Activated naive CD8-positive, alpha-beta T cell treated with anti-CD3 and anti-CD28 coated beads, Interleukin-2, amount 50 U/mL, for 24 hours (primary cell): ENCODE measurements around the gene TFG.

Experiments used
- ATAC-seq: fragments of 150-1000 bp; cut with Tn5 transposase; one replicate; pipeline ENCODE4 v1.10.0; 2021
- DNase-seq: peaks from one replicate; pipeline ENCODE4 v3.0.0; 2021
- H3K27ac Mint-ChIP-seq: one replicate; pipeline ENCODE4 v1.8.0; 2021; ENCODE audit warnings: mild to moderate bottlenecking, mixed read lengths
- H3K27me3 Mint-ChIP-seq: one replicate; pipeline ENCODE4 v1.8.0; 2021; ENCODE audit warnings: mixed read lengths
- H3K36me3 Mint-ChIP-seq: one replicate; pipeline ENCODE4 v1.8.0; 2021; ENCODE audit warnings: low read depth, mixed read lengths
- H3K4me1 Mint-ChIP-seq: one replicate; pipeline ENCODE4 v1.8.0; 2021; ENCODE audit warnings: mixed read lengths
- H3K4me3 Mint-ChIP-seq: one replicate; pipeline ENCODE4 v1.8.0; 2021; ENCODE audit warnings: mild to moderate bottlenecking, moderate library complexity, mixed read lengths
- H3K9me3 Mint-ChIP-seq: one replicate; pipeline ENCODE4 v1.8.0; 2021; ENCODE audit warnings: mixed read lengths

Gene TFG

DNA sequence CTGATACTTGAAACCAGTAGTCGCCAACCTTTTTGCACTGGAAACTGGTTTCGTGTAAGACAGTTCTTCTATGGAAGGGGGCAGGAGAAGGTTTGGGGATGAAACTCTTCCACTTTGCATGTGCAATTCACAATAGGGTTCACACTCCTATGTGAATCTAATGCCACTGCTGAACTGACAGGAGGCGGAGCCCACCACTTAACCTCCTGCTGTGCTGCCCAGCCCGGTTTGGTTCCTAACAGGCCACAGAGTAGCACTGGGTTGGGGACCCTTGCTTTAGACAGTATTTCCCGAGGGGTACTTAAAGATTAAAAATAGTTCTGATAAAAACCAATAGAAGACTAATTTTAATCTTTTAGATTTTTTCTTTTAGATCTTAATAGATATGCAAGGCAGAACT, 11.1 kb downstream of the TFG start:
- no peaks in the 10 kb centered on the region for H3K9me3 Mint-ChIP-seq
- H3K4me3 Mint-ChIP-seq = no peak overlapping the region
- DNase-seq (no peak), ATAC-seq (no peak)
- H3K36me3 Mint-ChIP-seq = peaks cover 63% of the 10 kb centered on the region
- peaks cover 28% of the 10 kb centered on the region for H3K4me1 Mint-ChIP-seq
- no peaks in the 10 kb centered on the region for H3K27me3 Mint-ChIP-seq
- H3K27ac Mint-ChIP-seq = no peak overlapping the region

DNA sequence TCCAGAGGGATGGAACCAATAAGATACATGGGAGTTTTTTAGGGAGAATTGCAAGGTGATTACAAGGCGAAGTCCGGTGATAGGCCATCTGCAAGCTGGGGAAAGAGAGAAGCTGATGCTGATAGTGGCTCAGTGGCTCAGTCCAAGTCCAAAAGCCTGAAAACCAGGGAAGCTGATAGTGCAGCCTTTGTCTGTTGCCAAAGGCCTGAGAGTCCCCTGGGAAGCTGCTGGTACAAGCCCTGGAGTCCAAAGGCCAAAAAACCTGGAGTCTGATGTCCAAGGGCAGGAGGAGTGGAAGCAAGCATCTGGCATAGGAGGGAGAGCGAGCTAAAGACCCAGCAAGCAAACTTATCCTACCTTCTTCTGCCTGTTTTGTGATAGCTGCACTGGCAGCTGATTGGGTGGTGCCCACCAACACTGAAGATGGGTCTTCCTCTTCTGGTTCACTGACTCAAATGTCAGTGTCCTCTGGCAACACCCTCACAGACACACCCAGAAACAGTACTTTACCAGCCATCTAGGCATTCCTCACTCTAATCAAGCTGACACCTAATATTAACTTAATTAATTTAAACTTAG, 16.7 kb downstream of the TFG start:
- peaks cover 48% of the 10 kb centered on the region for H3K36me3 Mint-ChIP-seq
- DNase-seq (no peak), ATAC-seq (no peak)
- no peak overlapping the region for H3K27ac Mint-ChIP-seq
- H3K9me3 Mint-ChIP-seq = no peaks in the 10 kb centered on the region
- H3K4me3 Mint-ChIP-seq = no peak overlapping the region
- H3K4me1 Mint-ChIP-seq = no peaks in the 10 kb centered on the region
- no peaks in the 10 kb centered on the region for H3K27me3 Mint-ChIP-seq

DNA sequence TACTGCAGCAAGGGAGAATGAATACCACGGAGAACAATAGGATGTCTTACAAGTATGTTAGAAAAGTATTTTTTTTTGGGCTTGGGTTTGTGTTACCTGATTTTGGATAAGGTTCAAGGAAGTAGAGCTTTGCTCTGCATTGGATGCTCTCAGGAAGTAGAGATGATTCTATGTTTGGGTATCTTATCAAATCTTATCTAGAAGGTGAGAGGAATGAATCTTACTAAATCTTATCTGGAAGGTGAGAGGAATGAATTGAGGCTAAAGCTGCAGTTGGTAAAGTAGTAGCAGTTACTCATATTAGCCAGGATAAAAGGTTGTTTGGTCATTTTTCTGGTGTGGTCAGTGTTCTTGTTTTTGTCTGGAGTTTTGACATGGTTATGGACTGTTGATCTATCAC, 17.4 kb downstream of the TFG start:
- H3K27me3 Mint-ChIP-seq = no peaks in the 10 kb centered on the region
- ATAC-seq = no peak
- H3K4me1 Mint-ChIP-seq = no peaks in the 10 kb centered on the region
- H3K9me3 Mint-ChIP-seq = no peaks in the 10 kb centered on the region
- no peak overlapping the region for H3K4me3 Mint-ChIP-seq
- peaks cover 46% of the 10 kb centered on the region for H3K36me3 Mint-ChIP-seq
- no peak overlapping the region for H3K27ac Mint-ChIP-seq
- DNase-seq = no peak

GRCh38 chr3:100730524-100730923, 21.2 kb downstream of the TFG start:
- Mint-ChIP-seq H3K27me3 (no peaks in the 10 kb centered on the region), H3K36me3 (peaks cover 48% of the 10 kb centered on the region), H3K27ac (no peak overlapping the region), H3K4me1 (no peaks in the 10 kb centered on the region), H3K4me3 (no peak overlapping the region), H3K9me3 (no peaks in the 10 kb centered on the region)
- DNase-seq (no peak), ATAC-seq (no peak)

DNA sequence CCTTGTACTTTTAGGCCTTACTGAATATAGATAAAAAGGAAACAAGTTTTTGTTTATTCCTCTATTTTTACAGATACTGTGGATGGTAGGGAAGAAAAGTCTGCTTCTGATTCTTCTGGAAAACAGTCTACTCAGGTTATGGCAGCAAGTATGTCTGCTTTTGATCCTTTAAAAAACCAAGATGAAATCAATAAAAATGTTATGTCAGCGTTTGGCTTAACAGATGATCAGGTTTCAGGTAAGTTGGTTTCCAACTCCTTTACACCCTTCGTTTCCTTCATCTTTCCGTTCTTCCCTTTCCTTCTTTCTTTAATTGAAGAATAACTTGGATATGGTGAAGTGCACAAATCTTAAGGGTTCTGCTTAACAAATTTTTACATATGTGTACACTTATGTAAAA, 23.1 kb downstream of the TFG start:
- no peaks in the 10 kb centered on the region for H3K27me3 Mint-ChIP-seq
- ATAC-seq = no peak
- H3K36me3 Mint-ChIP-seq = peaks cover 55% of the 10 kb centered on the region
- DNase-seq = no peak
- H3K4me1 Mint-ChIP-seq = no peaks in the 10 kb centered on the region
- H3K4me3 Mint-ChIP-seq = no peak overlapping the region
- no peaks in the 10 kb centered on the region for H3K9me3 Mint-ChIP-seq
- H3K27ac Mint-ChIP-seq = no peak overlapping the region

DNA sequence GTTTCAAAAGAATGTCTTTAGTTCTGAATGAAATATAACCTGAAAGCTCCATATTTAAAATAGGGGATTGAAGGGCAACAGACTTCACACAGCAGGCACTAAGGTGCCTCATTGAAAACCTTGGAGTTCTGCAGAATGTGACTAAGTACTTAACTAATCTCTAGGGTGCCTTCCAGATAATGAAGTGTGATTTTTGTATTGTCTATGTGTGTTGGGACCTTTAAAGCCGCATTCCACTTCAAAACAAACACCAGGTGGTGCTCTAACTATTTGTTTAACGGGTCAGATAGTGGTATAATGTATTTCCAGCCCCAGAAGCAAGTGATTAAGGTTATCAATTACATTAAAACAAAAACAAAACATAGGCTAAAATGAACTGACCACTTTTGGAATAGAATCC, 28.0 kb downstream of the TFG start:
- ATAC-seq (no peak), DNase-seq (no peak)
- Mint-ChIP-seq H3K27ac (no peak overlapping the region), H3K9me3 (no peaks in the 10 kb centered on the region), H3K4me3 (no peak overlapping the region), H3K4me1 (peaks cover 11% of the 10 kb centered on the region), H3K27me3 (no peaks in the 10 kb centered on the region), H3K36me3 (peaks cover 50% of the 10 kb centered on the region)

GRCh38 chr3:100740207-100740606, 30.9 kb downstream of the TFG start:
- H3K4me1 Mint-ChIP-seq = peaks cover 11% of the 10 kb centered on the region
- H3K36me3 Mint-ChIP-seq = peaks cover 48% of the 10 kb centered on the region
- no peak overlapping the region for H3K27ac Mint-ChIP-seq
- DNase-seq (no peak), ATAC-seq (peak; percentile 98)
- H3K4me3 Mint-ChIP-seq = no peak overlapping the region
- H3K9me3 Mint-ChIP-seq = no peaks in the 10 kb centered on the region
- H3K27me3 Mint-ChIP-seq = no peaks in the 10 kb centered on the region

DNA sequence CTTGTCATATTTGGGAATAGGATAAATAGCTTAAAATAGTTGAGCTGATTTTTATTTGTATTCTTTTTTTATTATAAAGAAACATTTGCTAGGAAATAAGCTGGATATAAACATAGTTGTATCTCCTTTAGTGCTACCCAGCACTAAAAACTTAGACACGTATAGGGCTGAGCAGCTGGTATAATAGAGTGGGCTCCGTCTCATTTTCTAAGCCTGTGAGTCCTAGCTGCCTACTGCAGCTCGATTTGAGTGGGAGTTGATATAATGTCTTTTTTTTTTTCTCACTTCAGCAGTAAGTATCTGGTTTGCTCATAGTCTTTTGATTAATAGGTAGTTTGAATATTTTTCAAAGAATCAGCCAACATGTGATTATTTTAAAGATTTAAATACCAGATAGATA, 34.2 kb downstream of the TFG start:
- no peaks in the 10 kb centered on the region for H3K9me3 Mint-ChIP-seq

DNA sequence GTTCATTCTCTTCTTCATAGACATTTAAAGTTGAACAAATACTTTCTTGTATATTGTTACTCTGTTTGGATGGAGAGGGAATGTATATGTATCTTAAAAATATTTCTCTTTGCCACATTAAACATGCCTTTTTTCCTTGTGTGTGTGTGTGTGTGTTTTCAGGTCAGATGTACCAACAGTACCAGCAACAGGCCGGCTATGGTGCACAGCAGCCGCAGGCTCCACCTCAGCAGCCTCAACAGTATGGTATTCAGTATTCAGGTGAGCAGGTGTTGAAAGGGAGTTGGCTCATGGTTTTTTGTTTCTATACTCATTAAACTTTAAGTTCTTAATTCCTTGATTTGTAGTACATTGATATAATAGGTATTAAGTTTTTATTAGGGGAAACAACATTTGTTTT, 35.4 kb downstream of the TFG start:
- Mint-ChIP-seq H3K4me3 (no peak overlapping the region), H3K4me1 (peaks cover 9% of the 10 kb centered on the region), H3K27ac (no peak overlapping the region), H3K9me3 (no peaks in the 10 kb centered on the region), H3K27me3 (no peaks in the 10 kb centered on the region), H3K36me3 (peaks cover 58% of the 10 kb centered on the region)
- ATAC-seq (no peak), DNase-seq (no peak)

More for the DNA sequence above, 34.2 kb downstream of the TFG start:
- H3K27ac Mint-ChIP-seq = no peak overlapping the region
- peaks cover 53% of the 10 kb centered on the region for H3K36me3 Mint-ChIP-seq
- no peak overlapping the region for H3K4me3 Mint-ChIP-seq
- H3K4me1 Mint-ChIP-seq = peaks cover 11% of the 10 kb centered on the region
- no peaks in the 10 kb centered on the region for H3K27me3 Mint-ChIP-seq
- ATAC-seq (no peak), DNase-seq (no peak)

DNA sequence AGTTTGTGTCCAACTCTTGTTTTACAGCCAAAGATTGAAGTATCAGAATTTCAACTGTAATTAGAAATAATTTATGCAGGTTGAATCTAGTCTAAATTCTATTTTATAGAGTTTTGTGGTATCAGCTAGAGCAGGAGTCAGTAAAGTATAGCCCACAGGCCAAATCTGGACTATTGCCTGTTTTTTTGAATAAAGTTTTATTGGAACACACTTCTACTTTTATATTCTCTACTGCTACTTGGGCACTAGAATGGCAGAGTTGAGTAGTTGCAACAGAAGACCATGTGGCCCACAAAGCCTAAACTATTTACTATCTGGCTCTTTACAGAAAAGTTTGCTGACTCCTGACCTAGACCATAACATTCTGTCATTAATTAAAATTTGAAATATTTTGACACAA, 36.3 kb downstream of the TFG start:
- no peak for DNase-seq
- H3K27me3 Mint-ChIP-seq = no peaks in the 10 kb centered on the region
- H3K27ac Mint-ChIP-seq = no peak overlapping the region
- H3K4me3 Mint-ChIP-seq = no peak overlapping the region
- no peaks in the 10 kb centered on the region for H3K9me3 Mint-ChIP-seq
- H3K36me3 Mint-ChIP-seq = peaks cover 56% of the 10 kb centered on the region
- H3K4me1 Mint-ChIP-seq = peaks cover under 1% of the 10 kb centered on the region
- ATAC-seq = no peak

DNA sequence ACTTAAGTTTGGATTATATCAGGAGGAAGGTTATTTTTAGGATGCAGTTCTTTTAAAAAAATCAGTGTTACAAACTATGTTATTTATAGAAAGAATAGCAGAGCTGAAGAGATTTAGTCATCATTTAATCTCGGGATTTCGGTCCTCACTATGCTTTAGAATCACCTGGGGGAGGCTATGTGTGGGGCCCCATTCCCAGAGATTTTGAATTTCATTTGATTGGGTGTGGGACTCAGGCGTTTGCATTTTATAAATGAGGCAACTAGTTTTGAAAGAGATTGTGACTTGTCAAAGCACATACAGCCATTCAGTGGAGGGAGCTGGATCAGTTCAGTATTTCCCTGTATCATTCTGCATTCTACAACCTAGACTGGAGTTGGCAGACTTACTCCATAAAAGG, 36.8 kb downstream of the TFG start:
- H3K9me3 Mint-ChIP-seq = no peaks in the 10 kb centered on the region
- no peak for DNase-seq

DNA sequence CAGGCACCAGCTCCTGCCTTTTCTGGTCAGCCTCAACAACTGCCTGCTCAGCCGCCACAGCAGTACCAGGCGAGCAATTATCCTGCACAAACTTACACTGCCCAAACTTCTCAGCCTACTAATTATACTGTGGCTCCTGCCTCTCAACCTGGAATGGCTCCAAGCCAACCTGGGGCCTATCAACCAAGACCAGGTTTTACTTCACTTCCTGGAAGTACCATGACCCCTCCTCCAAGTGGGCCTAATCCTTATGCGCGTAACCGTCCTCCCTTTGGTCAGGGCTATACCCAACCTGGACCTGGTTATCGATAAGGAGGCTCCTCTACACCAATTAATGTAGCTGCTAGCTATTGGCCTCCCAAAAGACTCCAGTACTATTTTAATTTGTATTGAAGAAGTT, 38.9 kb downstream of the TFG start:
- H3K27ac Mint-ChIP-seq = no peak overlapping the region
- H3K36me3 Mint-ChIP-seq = peaks cover 58% of the 10 kb centered on the region
- no peak for ATAC-seq
- DNase-seq = no peak
- H3K4me3 Mint-ChIP-seq = no peak overlapping the region
- no peaks in the 10 kb centered on the region for H3K9me3 Mint-ChIP-seq
- H3K27me3 Mint-ChIP-seq = no peaks in the 10 kb centered on the region
- no peaks in the 10 kb centered on the region for H3K4me1 Mint-ChIP-seq

More for the DNA sequence above, 36.8 kb downstream of the TFG start:
- Mint-ChIP-seq H3K36me3 (peaks cover 59% of the 10 kb centered on the region), H3K4me3 (no peak overlapping the region), H3K27me3 (no peaks in the 10 kb centered on the region), H3K4me1 (no peaks in the 10 kb centered on the region), H3K27ac (no peak overlapping the region)
- no peak for ATAC-seq

- Mint-ChIP-seq H3K4me1 (no peaks in the 10 kb centered on the region), H3K36me3 (peaks cover 60% of the 10 kb centered on the region), H3K9me3 (no peaks in the 10 kb centered on the region), H3K27me3 (no peaks in the 10 kb centered on the region), H3K4me3 (no peak overlapping the region), H3K27ac (no peak overlapping the region)
- DNase-seq (no peak), ATAC-seq (no peak)
These were observed 39.7 kb downstream of the TFG start for GRCh38 chr3:100748967-100749366.

DNA sequence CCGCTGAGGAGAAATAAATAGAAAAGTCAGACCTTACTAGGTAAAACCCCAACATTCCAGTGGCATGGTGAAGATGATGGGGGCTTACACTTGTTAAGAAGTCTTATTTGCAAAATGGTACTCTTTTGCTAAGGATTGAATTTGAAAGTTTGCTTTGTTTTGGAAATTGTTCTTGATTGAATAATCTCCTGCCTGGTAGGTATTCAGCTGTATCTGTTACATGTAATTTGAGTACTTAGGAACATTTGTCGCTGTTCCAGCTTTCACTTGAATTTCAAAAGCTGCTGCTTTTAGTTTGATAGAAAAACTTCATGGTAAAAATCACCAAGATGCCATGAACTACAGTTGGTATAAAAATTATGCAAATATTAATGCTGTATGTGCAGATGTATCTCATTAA, 44.6 kb downstream of the TFG start:
- Mint-ChIP-seq H3K9me3 (no peaks in the 10 kb centered on the region), H3K27me3 (no peaks in the 10 kb centered on the region), H3K27ac (no peak overlapping the region), H3K4me1 (no peaks in the 10 kb centered on the region), H3K4me3 (no peak overlapping the region), H3K36me3 (peaks cover 41% of the 10 kb centered on the region)
- no peak for DNase-seq
- no peak for ATAC-seq

- DNase-seq (no peak), ATAC-seq (no peak)
- Mint-ChIP-seq H3K9me3 (no peaks in the 10 kb centered on the region), H3K27me3 (no peaks in the 10 kb centered on the region), H3K4me3 (no peak overlapping the region), H3K36me3 (peaks cover 35% of the 10 kb centered on the region), H3K4me1 (no peaks in the 10 kb centered on the region), H3K27ac (no peak overlapping the region)
These were observed 45.5 kb downstream of the TFG start for GRCh38 chr3:100754563-100755334.
